HG03095 (cell line): Measurements from ENCODE around the gene ADD1.
"Not testable (repeated sequence)": the region's sequence is repeated elsewhere in the genome, so short reads cannot be mapped to it uniquely, and the experiment has no call there.

Experiments used
- ATAC-seq: cut with Tn5 transposase; IDR thresholded peaks from one replicate; pipeline ENCODE4 v1.9.1; 2021; ENCODE audit warnings: moderate library complexity; ENCODE audit not compliant: unreplicated experiment

The ADD1 gene

DNA sequence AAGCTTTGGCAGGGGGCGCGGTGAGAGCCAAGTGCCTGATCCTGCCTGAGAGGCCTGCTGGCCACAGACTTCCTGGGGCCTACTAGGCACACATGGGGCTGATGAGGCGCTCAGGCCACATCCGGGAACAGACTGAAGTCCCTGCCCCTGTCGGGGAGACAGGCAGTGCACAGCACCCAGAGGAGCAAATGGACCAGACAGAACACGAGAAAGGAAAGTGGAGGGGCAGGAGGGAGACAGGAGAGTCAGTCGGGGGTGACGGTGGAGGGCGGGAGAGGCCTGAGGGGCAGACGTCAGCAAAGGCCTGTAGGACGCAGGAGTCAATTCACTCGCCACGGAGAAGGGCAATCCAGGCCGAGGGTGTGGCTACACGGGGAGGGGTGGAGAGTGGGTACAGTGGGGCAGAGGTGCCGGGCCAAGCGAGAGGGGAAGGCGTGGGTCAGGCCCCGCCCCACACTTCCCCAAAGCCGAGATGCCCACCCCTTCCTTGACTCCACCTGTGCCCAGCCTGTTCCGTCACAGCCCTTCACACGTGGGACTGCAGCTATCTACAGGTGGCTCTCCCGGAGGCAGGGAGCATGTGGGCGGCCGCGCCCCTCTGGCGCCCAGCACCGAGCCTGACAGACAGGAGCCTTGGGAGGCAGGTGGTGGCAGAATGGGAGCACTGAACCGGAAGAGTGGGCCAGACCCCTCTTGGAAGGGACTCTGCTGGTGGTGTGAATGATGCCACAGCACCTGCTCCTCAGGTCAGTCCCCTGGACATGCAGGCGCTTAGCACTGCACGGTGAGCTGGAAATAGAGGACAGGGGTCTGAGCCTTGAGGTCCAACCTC, 99.1 kb downstream of the ADD1 start:
- ATAC-seq, result no peak

DNA sequence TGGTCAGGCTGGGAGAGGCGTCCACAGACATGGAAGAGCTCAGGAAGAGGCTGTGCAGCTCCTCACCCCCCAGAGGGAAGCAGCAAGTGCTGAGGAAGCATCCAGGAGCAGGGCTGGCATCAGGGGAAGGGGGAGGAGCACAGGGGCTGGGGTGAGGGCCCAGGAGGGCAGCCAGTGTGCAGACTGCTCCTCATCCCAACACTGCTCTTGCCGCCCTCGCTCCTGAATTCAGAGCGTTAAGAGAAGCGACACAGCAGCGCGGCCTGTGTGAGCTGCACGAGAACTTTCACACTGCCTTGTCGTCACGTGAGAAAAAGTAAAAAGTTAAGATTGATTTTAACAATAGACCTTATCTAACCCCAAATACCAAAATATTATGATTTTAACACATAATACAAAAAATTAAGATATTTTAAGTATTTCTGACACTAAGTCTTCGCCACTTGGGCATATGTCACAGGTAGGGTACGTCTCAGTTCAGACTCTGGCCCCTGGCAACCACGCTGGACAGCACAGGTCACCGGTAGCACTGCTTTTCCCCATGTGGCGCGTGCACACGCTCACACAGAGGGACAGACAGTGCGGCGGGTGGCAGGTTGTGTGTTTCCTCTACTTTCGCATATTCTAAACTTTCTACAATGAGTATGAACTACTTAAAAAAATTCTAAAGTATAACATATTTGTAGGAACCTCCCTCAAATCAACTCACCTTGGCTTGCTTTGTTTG, 99.9 kb downstream of the ADD1 start:
- ATAC-seq, result no peak

DNA sequence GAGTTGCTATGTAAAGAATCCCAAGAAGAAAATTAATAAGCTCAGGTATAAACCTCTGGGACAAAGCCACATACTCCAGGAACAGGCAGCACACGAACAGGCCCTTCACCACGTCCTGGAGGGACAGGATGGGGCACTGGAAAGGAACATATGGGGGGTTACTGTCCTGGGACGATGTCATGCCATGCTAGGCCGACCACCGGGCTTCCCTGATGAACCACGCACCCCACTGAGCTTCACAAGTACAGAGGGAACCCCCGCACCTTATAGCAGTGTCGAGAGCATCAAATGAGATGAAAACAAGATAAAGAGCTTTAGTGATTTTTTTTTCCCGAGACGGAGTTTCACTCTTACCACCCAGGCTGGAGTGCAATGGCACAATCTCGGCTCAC, 100.4 kb downstream of the ADD1 start:
- no peak for ATAC-seq

DNA sequence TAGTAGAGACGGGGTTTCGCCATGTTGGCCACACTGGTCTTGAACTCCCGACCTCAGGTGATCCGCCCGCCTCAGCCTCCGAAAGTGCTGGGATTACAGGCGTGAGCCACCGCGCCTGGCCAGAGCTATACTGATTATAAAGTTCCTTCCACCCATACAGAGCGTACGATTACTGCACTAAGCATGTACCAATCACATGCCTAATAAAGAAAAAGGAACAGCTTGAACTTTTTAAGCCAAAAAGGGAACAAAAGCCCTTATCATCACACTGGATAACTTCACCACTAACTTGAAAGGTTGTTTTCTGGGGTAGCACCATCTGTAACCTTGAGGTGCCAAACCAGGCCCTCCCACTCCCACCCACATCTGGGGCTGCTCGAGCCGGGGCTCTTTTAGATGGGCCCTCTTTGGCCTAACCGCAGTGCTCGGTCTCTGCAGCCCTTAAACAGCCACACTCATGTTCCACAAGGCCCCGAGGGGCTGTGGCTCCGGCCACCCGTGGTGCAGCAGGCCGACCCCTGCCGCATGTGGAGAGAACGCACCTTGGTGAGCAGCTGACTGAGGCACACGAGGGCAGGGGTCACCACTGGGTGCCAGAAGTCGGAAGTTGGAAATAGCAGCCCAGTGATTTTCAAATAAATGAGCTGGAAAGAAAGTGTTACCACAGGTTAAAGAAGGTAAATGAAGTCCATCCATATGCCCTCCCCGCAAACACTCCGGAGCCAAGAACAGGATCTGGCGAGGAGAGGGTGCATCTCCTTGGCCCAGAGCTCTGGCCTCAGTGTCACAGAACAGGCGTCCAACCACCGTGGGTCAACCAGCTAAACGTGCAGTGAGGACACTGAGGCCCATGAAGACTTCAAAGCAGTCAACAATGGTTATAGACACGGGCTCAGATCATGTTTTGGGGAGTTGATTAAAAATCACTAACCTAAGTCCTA, 101.2 kb downstream of the ADD1 start:
- ATAC-seq, result no peak

DNA sequence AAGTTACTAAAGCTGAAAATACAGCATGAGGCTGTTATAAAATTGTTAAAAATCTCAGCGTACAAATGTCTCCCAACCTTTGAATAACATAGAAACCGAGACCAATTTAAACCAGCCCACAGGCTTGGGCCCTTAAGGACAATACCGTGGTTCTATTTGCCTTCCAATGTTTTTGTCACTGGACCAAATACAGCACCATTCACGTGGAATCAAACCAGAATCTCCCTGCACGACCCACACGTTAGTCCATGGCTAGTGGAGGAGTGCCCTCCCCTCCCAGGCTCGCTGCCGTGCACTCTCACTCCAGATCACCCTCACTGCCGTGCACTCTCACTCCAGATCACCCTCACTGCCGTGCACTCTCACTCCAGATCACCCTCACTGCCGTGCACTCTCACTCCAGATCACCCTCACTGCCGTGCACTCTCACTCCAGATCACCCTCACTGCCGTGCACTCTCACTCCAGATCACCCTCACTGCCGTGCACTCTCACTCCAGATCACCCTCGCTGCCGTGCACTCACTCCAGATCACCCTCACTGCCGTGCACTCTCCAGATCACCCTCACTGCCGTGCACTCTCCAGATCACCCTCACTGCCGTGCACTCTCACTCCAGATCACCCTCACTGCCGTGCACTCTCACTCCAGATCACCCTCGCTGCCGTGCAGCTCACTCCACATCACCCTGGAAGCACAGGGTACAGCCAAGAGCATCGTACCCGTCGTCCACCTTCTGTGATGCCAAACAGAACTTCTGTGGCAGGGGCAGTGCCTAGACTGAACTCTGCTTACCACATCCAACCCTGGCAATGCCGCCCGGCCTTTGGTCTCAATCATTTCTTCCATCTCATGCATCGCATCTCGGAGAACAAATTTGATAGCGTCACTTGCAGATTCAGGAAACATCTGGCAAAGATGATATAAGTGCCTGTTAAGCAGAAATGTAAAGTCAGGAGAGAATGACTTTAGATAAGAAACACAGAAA, 102.3 kb downstream of the ADD1 start:
- not testable (repeated sequence) for ATAC-seq

DNA sequence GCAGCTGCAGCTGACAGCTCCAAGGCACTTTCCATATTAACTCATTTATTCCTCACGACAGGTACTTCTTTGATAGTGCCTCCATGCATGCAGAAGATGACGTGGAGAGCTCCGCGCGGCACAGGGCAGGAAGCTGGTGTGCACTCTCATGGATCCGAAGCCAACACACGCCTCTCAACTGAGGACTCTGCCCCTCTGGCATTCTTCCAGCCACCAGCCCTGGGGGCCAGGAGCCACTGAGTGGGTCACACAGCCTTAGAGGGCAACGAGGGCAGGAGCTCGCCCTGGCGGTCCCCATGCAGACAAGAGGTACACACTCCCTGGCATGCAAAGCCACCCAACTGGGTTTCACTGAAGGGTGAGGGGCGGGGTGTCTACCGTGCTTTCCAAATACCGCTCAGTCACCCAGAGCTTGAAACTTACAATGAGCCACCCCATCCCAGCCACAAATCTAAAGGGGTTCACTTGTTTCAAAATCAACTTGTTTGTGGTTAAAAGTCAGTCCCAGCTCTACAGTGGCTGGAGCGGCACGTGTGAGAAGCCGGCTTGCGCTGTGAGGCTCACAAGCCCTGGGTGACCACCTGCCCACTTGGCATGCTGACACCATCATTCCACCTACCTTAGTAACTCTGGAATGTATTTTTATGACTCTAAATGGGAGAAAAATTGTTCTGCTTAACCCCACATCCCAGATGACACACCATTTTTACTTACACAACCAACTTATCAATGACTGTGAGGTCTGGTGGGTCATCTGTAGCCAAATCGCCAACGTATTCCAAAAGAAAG, 103.4 kb downstream of the ADD1 start:
- no peak for ATAC-seq

DNA sequence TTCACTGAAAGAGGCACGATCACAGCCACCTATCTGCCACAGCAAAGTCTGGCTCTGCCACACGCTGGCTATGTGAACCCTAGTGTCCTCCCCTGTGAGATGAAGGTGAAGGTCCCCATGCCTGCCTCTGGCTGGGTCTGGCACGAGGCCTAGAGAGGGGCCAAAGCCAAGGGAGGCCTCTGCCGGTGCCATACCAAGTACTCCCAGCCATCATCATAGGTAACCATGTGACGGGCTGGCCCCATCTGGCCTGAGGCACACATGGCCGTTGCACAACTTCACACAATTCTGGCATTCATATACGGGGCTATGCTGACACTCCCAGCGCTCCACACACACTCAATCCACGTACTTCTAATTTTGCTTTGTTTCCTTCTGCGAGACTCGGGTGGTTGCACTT, 104.3 kb downstream of the ADD1 start:
- no peak for ATAC-seq

DNA sequence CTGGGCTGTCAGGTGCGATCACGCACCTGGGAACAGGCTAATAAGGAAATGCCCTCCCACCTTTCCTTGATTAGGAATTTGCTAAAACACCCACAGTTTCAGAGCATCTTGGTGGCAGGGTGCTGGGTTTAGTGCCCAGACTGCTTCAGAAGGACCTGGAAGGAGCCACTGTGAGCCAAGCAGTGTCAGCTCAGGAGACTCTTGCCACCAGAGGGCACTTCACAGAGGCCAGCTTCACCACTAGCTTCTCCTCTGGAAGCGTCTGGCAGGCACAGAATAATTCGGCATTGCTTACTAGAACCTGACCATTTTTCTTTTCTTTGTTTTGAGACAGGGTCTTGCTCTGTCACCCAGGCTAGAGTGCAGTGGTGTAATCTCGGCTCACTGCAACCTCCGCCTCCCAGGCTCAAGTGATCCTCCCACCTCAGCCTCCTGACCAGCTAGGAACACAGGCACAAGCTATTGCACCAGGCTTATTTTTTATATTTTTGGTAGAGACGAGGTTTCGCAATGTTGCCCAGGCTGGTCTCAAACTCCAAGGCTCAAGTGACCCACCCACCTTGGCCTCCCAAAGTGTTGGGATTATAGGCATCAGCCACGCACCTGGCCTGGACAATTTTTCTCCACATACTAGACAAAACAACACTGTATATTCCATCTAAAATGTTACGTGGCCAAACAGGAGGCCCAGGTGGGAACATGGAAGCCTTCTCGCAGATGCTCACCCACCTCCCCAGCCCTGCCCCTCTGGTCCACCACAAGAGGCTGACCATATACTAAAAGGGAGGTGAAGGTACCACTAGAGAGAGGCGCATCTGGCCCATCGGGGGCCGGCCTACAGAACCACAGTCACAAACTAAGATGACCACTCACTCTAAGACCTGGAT, 105.5 kb downstream of the ADD1 start:
- ATAC-seq, result no peak

DNA sequence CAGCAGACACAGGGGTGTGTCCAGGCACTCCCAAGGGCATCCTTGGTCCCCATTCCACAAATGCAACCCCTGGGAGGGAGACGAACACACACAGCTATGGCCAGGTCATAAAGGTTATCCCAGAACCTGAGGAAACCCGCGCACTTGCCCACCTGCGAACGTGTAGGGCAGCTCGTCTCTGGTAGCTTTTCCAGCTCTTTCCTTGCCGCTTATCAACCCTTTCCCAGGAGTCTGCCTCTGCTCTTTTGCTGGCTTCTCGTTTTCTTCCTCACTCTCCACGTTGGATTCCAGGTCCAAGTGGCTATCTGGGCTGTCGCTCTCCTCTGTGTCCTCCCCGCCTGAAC, 106.1 kb downstream of the ADD1 start:
- ATAC-seq, result no peak

DNA sequence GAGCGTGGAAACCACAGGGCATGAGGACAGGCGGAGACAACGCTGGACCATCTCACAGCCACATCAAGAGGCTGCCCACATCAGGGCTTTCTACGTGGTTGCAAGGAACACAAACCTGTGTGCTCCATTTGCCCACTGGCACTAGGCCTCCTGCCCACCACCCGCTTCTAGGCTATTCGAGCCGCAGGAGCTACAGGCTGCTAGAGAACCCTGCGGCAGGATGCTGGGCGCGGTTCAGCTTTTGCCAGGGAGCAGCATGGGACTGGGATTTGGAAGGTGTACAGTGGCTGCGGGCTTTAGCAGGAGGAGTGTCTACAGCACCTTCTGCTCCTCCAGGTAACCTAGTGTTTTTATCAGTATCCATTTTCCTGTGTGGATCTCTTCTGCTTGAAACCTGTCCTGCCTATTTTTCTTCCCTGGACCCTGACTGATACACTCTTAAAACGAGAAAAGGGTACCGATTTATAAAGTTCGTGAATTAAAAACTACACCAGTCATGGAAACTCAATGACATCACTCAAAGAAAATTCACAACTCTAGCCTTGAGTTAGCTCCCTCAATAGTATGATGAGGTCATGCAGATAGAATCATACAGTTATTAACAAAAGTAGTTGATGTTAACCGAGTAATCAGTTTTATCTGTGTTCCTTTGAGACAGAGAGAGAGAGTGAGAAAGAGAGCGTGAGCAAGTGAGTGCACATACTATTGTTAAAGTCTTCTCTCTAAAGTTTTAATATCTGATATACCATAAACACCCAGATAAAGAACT, 106.8 kb downstream of the ADD1 start:
- no peak for ATAC-seq

DNA sequence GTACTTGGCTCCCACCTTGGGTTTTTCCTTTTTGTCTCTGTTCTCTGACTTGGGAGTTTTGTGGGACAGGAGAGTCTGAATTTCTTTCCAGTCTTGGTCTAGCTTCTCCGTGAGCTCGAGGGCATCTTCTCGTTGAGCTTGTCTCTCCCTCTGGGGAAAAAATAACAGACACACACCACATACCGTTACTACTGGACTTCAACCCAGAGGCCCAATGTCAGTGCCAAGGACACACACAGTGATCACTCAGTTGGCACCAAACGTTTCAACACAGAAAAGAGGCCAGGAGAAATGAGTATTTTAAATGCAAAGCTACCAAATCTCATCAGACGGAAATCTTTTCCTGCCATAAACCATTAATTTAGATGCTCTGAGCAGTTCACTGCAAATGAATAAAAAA, 109.9 kb downstream of the ADD1 start:
- ATAC-seq, result no peak

DNA sequence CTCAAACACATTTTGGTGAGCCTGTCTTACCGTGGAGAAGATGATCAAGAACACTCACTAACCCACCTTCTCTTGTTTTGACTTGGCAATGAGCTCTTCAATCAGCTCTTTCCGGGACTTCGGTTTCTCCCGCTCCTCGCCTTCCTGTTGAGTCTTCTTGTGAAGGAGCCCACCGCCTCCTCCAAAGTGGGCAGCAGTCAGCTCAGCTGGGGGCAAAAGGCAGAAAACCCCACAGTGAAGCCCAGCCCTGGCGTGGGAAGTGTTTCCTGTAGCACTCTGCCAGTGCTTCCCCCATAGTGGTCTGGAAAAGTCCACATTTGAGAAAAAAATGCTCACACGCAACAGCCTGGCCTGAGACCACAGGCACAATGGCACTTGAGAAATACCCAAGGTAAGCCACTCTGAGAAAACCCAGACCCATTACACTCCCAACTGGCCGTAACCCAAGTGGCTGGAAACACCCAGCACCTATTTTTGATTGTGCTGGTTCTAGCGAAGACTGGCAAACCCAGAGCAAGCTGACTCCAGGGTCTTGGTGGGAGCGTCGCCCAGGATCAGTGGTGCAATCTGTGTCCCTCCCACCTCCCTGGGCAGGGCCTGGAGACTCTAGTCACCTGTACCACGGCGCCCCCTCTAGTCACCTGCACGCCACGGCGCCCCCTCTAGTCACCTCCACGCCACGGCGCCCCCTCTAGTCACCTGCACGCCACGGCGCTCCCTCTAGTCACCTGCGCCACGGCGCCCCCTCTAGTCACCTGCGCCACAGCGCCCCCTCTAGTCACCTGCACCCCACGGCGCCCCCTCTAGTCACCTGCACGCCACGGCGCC, 110.9 kb downstream of the ADD1 start:
- ATAC-seq, result peak; percentile 50

DNA sequence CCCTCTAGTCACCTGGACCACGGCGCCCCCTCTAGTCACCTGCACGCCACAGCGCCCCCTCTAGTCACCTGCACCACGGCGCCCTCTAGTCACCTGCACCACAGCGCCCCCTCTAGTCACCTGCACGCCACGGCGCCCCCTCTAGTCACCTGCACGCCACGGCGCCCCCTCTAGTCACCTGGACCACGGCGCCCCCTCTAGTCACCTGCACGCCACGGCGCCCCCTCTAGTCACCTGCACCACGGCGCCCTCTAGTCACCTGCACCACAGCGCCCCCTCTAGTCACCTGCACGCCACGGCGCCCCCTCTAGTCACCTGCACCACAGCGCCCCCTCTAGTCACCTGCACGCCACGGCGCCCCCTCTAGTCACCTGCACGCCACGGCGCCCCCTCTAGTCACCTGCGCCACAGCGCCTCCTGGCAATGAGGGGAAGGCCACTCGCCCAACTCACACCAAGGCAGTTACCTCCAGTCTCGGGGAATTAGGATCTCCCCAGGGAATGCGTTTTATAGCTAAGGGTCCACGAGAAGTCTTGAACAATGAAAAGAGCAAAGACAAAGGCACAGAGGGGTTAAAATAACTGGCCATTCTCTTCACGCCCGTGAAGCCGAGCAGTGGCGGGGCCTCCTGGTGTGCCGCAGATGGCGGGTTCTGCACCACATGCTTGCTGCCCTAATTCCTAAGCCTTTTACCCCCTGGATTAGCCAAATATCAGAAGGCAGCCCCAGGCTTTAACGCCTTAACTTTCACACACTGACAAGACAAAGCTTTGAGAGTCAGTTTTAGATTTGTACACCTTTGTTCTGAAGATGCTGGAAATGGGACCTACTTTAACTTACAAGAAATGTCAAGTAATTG, 111.8 kb downstream of the ADD1 start:
- ATAC-seq, result not testable (repeated sequence)

DNA sequence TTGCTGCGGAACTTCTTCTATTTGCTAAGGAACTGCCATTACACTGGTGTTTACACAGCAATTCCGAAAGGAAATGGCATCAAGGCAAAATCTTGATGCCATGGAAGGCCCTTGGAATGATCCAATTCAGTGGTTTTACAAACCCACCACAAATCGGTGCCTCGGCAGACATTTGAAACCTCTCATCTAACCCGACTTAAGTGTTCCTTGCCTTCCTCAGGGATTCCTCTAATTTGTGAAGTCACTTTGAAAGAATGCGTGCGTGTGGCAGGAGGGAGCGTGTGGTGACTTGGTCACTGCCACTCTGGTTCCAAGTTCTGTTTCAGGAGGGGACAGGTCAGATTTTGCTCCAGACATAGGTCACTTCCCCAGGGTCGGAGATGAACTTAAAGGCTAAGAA, 114.8 kb downstream of the ADD1 start:
- ATAC-seq, result no peak

DNA sequence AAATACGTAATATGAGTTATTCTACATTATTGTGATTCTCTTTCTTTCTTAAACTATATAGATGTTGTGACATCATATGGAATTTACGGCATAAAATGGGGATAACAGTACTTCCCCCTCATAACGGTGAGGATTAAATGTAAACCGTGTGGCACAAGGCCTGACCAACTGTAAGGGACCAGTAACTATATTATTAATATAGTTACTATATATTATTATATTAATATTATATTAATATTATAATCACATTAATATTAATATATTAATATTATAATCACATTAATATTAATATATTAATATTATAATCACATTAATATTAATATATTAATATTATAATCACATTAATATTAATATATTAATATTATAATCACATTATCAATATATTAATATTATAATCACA, 116.8 kb downstream of the ADD1 start:
- ATAC-seq, result not testable (repeated sequence)

DNA sequence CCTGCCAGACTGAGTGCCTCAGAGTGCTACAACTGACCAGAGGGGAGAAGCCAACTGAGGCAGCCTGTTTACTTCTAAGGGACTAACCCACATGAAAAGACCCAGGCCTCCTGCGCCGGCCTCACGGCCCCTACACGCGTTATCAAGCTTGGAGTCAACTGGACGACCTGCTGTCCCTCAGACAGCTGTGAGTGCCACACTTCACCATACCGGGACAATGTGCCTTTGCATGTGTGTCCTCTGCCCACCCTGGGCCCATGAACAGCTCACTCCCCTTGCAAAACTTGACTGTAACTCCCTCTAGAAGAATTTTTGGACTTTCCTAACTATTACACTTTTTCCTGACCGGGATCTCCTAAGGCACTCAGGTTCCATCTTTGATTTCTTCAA, 117.8 kb downstream of the ADD1 start:
- no peak for ATAC-seq
